PC-9 (cell line): Measurements from ENCODE around the gene KCNE1. TPM values are rescaled to one million over a fixed set of nuclear protein-coding genes. Genes with fewer than 3 reads are reported as not detected.

Experiments used
- BruUV-seq: library from RNA; stranded (reverse); fragments of 400-500 nt; replicated peaks from 2 replicates; lab custom pipeline; 2021; lab: Mats Ljungman, UMichigan
- CTCF ChIA-PET: fragments of 300-600 bp; sonication (Branson Sonifier 250); formaldehyde crosslinking; loops from one replicate; lab custom pipeline; 2022; ENCODE audit warnings: antibody characterized with exemption; lab: Charles Lee
- POLR2A ChIA-PET: fragments of 300-600 bp; sonication (Branson Sonifier 250); formaldehyde crosslinking; loops from one replicate; lab custom pipeline; 2022; ENCODE audit warnings: antibody characterized with exemption; ENCODE audit not compliant: unreplicated experiment; lab: Charles Lee
- DNase-seq, 2 experiments: peaks; one replicate each; pipeline versions ENCODE4 v3.0.0 to v3.0.0-alpha.2; 2015 to 2022; ENCODE audit warnings: mixed read lengths in 1 of 2
- H2AFZ ChIP-seq: fragments of 200-600 bp; sonication (generic); 2 replicates; pipeline ENCODE4 v1.8.1; 2017; ENCODE audit warnings: antibody characterized with exemption
- H3F3A ChIP-seq: fragments of 200-600 bp; sonication (generic); 2 replicates; pipeline ENCODE4 v1.8.1; 2017; ENCODE audit warnings: antibody characterized with exemption, mild to moderate bottlenecking, low read depth; ENCODE audit not compliant: insufficient read depth
- H3K27ac ChIP-seq: fragments of 200-600 bp; sonication (generic); 2 replicates; pipeline ENCODE4 v1.6.1; 2016; ENCODE audit warnings: mixed run types
- H3K27me3 ChIP-seq: fragments of 200-600 bp; sonication (generic); 2 replicates; pipeline ENCODE4 v1.6.1; 2016; ENCODE audit warnings: low read depth, mixed run types; ENCODE audit not compliant: insufficient read depth
- H3K36me3 ChIP-seq: fragments of 200-600 bp; sonication (generic); 2 replicates; pipeline ENCODE4 v1.6.1; 2016; ENCODE audit warnings: low read depth, mixed run types
- H3K4me1 ChIP-seq: fragments of 200-600 bp; sonication (generic); replicated peaks from 2 replicates; pipeline ENCODE4 v1.6.1; 2016; ENCODE audit warnings: mixed run types; ENCODE audit not compliant: insufficient read depth
- H3K4me2 ChIP-seq: fragments of 200-600 bp; sonication (generic); 2 replicates; pipeline ENCODE4 v1.6.1; 2017; ENCODE audit warnings: mixed run types
- H3K4me3 ChIP-seq: fragments of 200-600 bp; sonication (generic); 2 replicates; pipeline ENCODE4 v1.6.1; 2016; ENCODE audit warnings: mixed run types
- H3K79me2 ChIP-seq: fragments of 200-600 bp; sonication (generic); 2 replicates; pipeline ENCODE4 v1.6.1; 2017; ENCODE audit warnings: low read depth, mixed run types
- H3K9me2 ChIP-seq: fragments of 200-600 bp; sonication (generic); 2 replicates; pipeline ENCODE4 v1.8.1; 2017; ENCODE audit warnings: mild to moderate bottlenecking; ENCODE audit not compliant: insufficient read depth
- H3K9me3 ChIP-seq: fragments of 200-600 bp; sonication (generic); 2 replicates; pipeline ENCODE4 v1.8.1; 2016; ENCODE audit warnings: low read depth; ENCODE audit not compliant: insufficient read depth
- H4K20me1 ChIP-seq: fragments of 200-600 bp; sonication (generic); 2 replicates; pipeline ENCODE4 v1.8.1; 2017; ENCODE audit not compliant: insufficient read depth
- EZH2 ChIP-seq: fragments of 200-600 bp; sonication (generic); IDR thresholded peaks from 2 replicates; pipeline ENCODE4 v1.8.0; 2017; ENCODE audit warnings: antibody characterized with exemption, low read depth
- intact Hi-C: fragments of 100-400 bp; cut with micrococcal nuclease; formaldehyde crosslinking; loops from one replicate; pipeline ENCODE4 v1.10.0; 2022; ENCODE audit not compliant: unreplicated experiment
- total RNA-seq: library from RNA; stranded (reverse); gene quantifications from 2 replicates; pipeline ENCODE4 v1.2.3, GENCODE V29; 2021
- TF ChIP-seq, protein P1 (sequence below): fragments of 200-600 bp; sonication (generic); conservative IDR thresholded peaks from 2 replicates; pipeline ENCODE4 v1.6.1; 2017; ENCODE audit warnings: mixed run types, antibody characterized with exemption, mild to moderate bottlenecking, moderate library complexity

Gene KCNE1
- total RNA-seq, 1 experiment from 2014 or later, result 0.31 TPM

DNA sequence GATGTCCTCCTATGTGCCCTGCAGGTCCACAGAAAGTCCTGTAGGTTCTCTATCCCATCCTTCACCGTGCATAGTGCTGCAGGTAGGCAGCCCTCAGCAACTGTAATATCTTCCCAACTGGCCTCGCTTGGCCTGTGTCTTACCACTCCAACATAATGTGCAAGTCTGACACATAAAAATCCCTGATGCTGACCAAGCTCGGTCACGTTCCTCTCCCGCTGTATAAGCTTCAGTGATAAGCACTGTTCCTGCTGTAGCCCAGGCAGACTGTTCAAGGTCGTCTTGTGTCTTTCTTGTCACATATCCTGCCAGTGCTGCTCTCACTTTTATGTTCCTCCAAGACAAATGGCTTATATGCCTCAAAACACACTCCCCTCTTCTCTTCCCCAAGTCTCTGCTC, 19.4 kb upstream of the KCNE1 start:
- H3F3A ChIP-seq, result peaks cover 8% of the 10 kb centered on the region; the same call in 1 of the 2 replicates
- DNase-seq, result no peak
- no peaks in the 10 kb centered on the region; the same call in 1 of the 2 replicates for H3K79me2 ChIP-seq
- TF ChIP-seq, protein P1, sequence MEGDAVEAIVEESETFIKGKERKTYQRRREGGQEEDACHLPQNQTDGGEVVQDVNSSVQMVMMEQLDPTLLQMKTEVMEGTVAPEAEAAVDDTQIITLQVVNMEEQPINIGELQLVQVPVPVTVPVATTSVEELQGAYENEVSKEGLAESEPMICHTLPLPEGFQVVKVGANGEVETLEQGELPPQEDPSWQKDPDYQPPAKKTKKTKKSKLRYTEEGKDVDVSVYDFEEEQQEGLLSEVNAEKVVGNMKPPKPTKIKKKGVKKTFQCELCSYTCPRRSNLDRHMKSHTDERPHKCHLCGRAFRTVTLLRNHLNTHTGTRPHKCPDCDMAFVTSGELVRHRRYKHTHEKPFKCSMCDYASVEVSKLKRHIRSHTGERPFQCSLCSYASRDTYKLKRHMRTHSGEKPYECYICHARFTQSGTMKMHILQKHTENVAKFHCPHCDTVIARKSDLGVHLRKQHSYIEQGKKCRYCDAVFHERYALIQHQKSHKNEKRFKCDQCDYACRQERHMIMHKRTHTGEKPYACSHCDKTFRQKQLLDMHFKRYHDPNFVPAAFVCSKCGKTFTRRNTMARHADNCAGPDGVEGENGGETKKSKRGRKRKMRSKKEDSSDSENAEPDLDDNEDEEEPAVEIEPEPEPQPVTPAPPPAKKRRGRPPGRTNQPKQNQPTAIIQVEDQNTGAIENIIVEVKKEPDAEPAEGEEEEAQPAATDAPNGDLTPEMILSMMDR, result no peak
- no peak for TF ChIP-seq EZH2
- peaks cover 25% of the 10 kb centered on the region for H3K4me1 ChIP-seq
- H3K9me2 ChIP-seq, result no peaks in the 10 kb centered on the region
- no TSS peak for BruUV-seq
- H3K27ac ChIP-seq, result no peak overlapping the region
- no peaks in the 10 kb centered on the region for H3K27me3 ChIP-seq
- H3K4me3 ChIP-seq, result no peak overlapping the region
- CTCF ChIA-PET, result no interaction called here
- no peak overlapping the region for H2AFZ ChIP-seq
- intact Hi-C loops, result no loop called here
- POLR2A ChIA-PET, result no interaction called here
- no peak overlapping the region for H3K4me2 ChIP-seq
- no peaks in the 10 kb centered on the region for H3K9me3 ChIP-seq
- no peaks in the 10 kb centered on the region for H4K20me1 ChIP-seq
- no peaks in the 10 kb centered on the region for H3K36me3 ChIP-seq

DNA sequence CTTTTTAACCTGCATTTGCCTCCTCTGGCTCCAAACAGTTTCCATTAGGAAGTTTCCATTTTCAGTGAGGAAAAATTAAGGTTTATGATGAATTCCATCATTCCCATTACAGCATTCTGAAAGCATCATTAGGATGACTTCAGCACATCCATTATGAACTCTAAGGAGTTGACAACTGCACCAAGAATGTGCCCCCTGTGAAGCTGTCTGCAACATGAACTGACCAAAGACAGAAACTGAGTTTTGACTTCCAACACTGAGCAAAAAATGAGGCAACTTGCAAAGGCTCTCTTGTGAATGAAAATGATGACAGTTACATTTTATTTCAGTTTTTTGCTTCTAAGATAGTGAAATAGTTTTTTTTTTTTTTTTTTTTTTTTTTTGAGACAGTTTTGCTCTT, 18.3 kb upstream of the KCNE1 start:
- Histone ChIP-seq H3K4me3 (no peak overlapping the region), H3K27ac (no peak overlapping the region), H3F3A (peaks cover 8% of the 10 kb centered on the region; the same call in 1 of the 2 replicates), H3K36me3 (no peaks in the 10 kb centered on the region), H3K9me2 (no peaks in the 10 kb centered on the region), H2AFZ (no peak overlapping the region), H3K79me2 (peaks cover 9% of the 10 kb centered on the region), H3K4me1 (peaks cover 31% of the 10 kb centered on the region), H3K27me3 (no peaks in the 10 kb centered on the region), H4K20me1 (no peaks in the 10 kb centered on the region), H3K9me3 (no peaks in the 10 kb centered on the region), H3K4me2 (no peak overlapping the region)
- intact Hi-C loops, result no loop called here
- no TSS peak for BruUV-seq
- no peak for DNase-seq
- ChIA-PET CTCF (no interaction called here), POLR2A (no interaction called here)
- TF ChIP-seq, protein P1, result no peak
- TF ChIP-seq EZH2, result no peak

GRCh38 chr21:34528131-34528561, 16.1 kb upstream of the KCNE1 start:
- H2AFZ ChIP-seq, result no peak overlapping the region
- intact Hi-C loops, result no loop called here
- BruUV-seq, result no TSS peak

More at GRCh38 chr21:34528131-34528561, 16.1 kb upstream of the KCNE1 start:
- Histone ChIP-seq H3K9me2 (no peaks in the 10 kb centered on the region), H3K36me3 (no peaks in the 10 kb centered on the region), H3K27ac (no peak overlapping the region), H3F3A (peaks cover 8% of the 10 kb centered on the region; the same call in 1 of the 2 replicates), H3K4me2 (no peak overlapping the region; the same call in 1 of the 2 replicates), H3K27me3 (no peaks in the 10 kb centered on the region), H3K9me3 (no peaks in the 10 kb centered on the region), H4K20me1 (no peaks in the 10 kb centered on the region), H3K4me1 (peaks cover 23% of the 10 kb centered on the region), H3K4me3 (no peak overlapping the region), H3K79me2 (peaks cover 12% of the 10 kb centered on the region)
- no peak for DNase-seq
- TF ChIP-seq, protein P1, result no peak
- TF ChIP-seq EZH2, result no peak
- ChIA-PET POLR2A (no interaction called here), CTCF (no interaction called here)
